Hematopoietic multipotent progenitor cell (in vitro differentiated cells): ENCODE data around the gene RPL19. TPM values are rescaled to one million over a fixed set of nuclear protein-coding genes. Genes with fewer than 3 reads are reported as not detected.
A peak's percentile ranks its signal among the peaks of the same experiment; 100 is the strongest.

Experiments used
- DNase-seq, 3 donors: peaks; one replicate each; pipeline ENCODE4 v3.0.0-alpha.2; 2011 to 2015; ENCODE audit warnings: low read depth in 2 of 3, low spot score in 2 of 3
- total RNA-seq: library from RNA; depleted of rRNA; stranded (reverse); fragments of >200 nt; gene quantifications from one replicate; pipeline ENCODE4 v1.2.3, GENCODE V29; 2012

Gene RPL19
- total RNA-seq, 1 donor = 3,460 TPM

DNA sequence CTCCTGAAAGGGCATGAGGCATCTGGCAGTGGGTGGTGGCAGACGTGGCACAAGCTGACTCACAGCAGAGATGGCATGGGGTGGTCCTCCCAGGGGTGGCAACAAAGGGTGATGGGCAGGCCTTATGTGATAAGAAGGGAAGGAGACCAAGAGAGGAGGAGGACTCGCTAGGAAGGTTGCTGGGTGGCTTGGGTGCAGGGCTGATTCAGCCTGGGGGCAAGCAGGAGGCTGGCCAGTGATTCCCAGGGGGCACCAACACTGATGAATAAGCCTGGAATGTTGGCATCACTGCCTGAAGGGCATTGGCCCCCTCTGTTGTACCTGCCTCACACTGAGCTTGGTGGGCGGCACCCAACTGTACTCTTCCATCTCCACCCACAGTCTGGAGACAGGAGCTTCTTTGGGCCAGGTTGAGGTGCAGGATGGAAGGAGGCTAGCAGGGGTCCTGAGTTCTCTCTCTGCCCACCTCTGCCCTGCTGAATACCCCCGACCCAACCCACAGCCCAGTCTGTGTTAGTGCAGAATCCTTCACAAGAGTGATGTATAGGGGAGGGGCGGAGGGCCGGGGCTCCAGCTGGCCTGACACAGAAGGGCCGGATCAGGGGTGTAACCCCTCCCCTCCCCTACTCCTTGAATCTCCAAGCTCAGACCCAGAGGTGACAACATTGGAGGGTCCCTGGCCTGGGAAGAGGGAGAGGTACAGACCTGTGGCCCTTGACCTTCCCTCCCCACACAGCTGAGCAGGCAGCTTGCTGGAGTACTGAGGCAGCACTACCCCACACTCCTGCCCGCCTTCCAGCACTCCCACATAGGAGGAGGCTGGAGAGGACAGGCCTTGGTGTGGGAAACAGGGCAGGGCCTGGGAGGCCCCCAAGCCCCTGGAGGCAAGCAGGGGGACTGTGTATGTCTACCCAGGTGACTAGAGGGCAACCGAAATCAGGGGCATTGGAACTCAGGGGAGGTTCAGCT is 23.1 kb downstream of the RPL19 start:
- no peak for DNase-seq

DNA sequence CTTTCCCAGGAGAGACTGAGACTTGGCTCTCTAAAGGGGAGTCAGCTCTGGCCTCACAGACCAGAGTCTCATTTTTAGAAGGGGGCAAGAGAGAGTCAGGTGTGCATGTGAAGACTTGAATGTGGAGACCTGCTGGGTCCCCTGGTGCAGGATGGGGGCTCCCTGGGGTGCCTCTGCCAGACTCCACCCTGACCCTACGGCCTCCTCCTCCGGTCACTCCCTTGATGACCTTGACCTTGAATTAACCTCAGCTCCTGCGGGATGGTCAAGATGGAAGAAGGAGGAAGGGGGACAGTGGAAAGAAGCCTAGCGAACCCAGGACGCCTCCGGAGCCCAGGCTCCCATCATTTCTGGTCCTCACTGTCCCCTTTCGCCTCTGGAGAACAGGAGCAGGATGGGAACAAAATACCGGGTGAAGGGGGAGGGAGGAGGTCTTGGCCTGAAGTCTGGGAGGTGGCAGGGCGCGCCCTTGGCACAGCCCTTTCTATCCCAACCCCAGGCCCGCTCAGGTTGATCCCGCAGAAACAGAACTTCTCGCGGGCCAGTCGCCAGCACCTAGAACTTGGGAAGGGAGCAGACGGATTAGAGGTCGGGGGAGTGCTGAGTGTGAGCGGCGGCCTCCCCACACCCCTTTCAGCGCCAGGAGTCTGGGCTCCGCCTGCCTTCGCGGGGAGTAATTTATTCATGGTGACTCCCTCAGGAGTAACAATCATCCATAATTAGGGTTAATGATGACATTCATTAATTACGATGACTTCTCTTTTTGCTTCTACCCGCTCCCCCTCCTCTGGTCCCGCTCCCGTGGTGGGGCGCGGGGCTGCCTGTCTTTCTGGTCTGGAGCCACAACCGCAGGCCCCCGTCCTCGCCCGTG is 24.1 kb downstream of the RPL19 start:
- DNase-seq = no peak

DNA sequence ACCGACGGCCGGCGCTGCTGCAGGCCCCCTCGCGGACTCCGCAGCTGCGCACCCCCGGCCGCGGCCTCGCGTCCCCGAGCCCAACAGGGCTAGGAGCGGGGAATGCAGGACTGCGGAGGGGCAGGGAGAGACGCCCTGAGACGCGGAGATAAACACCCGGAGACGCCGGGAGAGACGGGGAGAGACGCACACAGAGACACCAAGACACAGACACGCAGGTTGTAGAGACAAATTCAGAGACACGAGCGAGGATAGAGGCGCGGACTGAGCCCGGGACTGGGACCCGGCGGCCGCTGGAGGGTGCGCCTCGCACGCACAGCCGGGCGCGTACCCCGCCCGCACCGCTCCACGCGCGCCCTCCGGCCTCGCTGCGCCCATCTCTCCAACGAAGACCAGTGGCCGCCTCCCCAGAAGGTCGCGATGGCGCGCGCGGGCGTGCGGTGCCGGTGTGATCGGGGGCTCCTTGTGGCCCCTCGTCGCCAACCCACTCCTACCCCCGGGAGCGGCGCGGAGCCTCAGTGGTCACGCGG is 24.8 kb downstream of the RPL19 start:
- no peak for DNase-seq

DNA sequence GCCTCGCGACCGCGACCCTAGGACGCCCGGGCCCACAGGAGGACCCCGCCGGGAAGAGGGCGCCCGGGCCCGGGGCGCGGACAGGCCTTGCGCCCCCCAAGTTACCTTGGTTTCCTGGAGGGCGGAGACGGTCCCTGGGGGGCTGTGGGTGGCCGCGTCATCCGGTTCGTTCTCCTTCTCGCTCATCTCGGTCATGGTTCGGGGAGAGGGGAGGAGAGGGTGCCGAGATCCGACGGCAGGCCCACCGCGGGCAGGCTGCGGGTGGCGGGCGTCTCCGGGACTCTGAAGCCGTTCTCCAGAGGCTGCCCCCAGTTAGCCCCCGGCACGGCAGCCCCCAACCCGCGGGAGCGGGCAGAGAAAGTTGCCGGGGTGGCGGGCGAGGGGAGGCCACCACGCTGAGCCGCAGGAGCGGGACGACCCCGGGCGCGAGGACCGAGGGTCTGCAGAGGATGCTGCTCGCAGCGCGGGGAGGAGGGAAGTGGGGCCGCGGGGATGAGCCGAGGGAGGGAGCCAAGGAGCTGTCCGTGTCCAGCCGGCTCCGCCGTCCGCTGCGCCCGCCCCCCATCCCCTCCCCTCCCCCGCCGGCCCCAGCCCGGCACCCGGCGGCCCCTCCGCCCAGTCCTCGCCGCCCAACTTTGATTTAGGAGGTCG is 25.4 kb downstream of the RPL19 start, which contains the start of gene STAC2:
TSS of gene STAC2 (minus strand) at position 638 of the 651 bp plus-strand sequence. CDS start at position 195, 443 bp downstream.
- no peak for DNase-seq

DNA sequence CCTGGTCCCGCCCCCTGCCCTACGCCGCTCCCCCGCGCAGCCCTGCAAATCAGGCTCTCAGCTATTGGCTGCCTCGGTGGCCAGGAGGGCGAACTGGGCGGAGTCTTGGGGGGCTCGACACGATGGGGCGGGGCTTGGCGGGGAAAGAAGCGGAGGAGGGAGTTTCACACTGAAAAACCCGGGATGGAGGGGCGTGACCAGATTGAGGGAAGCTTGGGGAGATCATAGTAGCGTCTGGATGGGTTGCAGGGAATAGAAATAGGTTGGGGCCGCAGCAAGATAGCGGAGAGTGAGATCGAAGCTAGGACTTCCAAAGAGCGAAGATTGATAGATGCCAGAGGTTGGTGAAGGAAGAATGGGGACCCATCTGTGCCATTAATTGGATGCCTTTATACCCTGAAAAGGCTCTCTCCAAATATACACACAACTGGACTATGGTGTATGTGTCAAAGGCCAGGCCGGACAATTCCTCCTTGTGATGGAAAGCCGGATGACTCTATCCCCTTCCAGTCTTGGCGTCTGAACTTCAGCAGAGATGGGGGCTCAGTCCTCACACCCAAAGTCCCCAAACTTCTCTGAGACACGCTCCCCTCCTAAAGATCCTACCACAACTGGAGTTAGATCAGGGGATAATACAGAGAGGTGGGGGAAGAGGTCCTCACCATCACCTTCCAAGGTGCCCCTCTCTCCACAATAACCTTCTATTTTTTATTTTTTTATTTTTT is 26.0 kb downstream of the RPL19 start:
- peak in 1 of 3 donors; percentile 59 for DNase-seq

DNA sequence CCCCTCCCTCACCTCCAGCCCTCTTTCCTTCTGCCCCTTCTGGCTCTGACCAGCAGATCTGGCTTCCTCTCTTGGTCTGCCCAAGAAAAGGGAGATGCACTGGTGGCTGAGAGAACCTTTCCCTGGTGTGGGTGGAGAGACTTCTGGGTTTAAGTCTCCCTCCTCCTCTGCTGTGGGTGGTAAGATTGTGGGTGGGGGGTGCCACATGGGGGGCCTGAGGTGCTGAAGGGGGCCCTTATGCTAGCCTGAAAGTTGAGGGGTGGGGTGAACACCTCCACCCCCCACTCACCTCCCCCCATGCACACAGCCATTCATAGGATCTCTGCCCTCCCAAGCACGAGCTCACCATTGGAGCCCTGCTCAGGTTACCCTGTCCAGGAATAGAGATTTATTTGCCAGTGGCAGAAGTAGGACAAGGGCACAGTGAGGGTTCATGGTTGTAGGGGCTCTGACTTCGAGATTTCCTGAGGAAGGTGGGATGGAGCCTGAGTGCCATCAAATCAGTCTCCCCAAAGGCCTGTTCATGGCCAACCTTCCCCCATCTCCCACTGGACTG is 27.4 kb downstream of the RPL19 start:
- DNase-seq = no peak

DNA sequence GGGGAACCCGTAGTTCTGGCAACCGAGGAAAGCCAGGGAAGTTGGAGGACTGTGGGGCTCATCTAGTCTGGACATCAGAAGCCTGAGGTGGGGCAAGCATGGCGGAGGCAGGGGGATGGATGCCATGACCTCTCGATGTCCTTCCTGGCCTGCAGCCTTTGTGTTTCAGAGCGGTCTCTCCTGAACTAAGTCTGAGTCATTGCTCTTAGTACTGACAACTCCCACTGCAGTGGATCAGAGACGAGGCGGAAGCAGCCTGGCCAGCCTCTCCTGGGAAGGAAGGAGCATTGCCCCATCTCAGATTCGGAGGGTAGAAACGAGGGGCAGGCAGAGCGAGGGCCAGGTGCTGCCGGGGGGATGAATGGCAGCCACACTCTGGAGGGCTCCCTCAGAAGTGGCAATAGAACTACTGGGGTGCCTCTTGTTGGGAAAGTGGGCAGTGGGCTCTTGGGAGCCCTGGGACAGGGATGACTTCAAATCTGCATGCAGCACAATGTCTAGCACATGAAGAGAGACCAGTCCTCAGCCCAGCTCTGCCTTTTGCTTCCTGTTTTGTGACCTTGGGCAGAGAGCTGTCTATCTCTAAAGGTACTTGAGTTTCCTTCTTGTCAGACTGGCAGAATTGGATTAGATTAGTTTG is 29.3 kb downstream of the RPL19 start:
- no peak for DNase-seq

DNA sequence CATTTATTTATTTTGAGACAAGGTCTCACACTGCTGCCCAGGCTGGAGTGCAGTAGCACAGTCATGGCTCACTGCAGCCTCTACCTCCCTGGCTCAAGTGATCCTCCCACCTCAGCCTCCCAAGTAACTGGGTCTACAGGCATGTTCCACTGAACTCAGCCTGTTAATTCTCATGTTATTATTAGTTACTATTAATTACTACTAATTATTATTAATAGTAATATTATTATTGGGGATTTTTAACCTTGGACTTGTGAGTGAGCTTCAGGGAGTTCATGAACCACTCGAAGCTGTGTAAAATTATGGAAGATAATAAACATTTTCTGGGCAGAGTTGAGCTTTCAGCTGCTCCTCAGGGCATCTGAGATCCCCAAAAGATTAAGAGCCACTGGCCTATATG is 30.3 kb downstream of the RPL19 start:
- no peak for DNase-seq

DNA sequence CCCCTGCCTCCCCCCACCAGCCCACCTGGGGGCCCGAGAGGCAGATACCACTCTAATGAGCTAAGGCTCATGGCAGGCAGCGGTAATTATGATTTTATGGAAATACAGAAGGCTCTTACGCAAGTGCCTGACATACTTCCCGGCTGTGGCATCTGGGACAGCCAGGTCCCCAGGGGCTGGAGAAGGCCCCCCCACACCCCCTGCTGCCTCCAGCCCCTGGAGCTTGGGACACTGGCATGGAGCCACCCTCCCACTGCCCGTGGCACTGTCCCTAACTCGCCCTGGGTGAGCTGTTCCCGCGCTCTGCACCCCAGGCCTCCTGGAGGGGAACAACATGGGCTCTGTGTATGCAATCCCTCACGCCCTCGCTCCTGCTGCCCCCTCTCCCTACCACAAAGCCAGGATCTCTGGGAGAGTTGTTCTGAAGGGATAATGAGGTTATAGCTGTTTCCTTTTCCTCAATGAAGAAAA is 31.0 kb downstream of the RPL19 start:
- no peak for DNase-seq

DNA sequence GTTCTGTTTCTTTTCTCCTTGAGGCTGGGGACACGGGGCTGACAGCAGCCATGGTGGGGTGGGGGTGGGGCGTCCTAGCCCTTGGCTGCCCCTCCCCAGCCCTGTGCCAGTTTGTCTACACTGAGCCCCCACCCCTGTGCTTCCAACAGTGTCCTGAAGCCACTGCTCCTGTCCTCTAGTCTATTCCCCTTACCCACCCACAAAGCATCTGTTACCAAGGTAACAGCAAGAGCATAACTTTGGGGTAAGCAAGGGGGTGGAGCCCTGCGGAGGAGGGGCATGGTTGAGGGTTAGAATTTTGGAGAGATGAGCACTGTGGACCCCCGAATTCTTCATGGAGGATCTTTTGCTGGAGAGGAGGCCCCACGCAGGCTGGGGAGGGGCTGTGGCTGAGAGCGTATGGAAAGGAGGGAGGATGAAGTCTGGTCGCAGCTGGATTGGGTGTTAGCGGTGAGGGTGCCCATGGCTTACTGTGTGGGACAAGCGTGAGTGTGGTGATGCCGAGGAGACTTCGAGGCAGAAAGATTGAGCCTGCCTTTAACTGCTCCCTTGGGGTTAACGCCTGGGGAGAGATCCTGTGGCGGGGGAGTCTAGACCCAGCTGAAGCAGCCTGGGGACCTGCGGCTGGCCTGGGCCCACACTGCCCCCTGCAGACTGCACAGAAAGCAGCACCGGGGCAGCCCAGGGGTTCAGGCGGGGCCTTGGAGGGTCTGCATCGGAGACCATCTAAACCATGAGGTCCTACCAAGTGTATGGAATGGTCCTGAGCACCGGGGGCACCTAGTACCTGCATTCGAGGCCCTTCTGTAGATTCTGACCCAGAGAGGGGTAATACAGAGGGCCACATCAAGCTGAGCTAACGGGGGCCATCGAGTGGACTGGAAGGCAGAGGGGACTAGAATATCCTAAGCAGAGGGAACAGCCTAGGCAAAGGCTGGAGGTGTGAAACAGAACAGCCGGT is 31.8 kb downstream of the RPL19 start:
- peak in 2 of 3 donors; percentile 53 to 70 for DNase-seq

DNA sequence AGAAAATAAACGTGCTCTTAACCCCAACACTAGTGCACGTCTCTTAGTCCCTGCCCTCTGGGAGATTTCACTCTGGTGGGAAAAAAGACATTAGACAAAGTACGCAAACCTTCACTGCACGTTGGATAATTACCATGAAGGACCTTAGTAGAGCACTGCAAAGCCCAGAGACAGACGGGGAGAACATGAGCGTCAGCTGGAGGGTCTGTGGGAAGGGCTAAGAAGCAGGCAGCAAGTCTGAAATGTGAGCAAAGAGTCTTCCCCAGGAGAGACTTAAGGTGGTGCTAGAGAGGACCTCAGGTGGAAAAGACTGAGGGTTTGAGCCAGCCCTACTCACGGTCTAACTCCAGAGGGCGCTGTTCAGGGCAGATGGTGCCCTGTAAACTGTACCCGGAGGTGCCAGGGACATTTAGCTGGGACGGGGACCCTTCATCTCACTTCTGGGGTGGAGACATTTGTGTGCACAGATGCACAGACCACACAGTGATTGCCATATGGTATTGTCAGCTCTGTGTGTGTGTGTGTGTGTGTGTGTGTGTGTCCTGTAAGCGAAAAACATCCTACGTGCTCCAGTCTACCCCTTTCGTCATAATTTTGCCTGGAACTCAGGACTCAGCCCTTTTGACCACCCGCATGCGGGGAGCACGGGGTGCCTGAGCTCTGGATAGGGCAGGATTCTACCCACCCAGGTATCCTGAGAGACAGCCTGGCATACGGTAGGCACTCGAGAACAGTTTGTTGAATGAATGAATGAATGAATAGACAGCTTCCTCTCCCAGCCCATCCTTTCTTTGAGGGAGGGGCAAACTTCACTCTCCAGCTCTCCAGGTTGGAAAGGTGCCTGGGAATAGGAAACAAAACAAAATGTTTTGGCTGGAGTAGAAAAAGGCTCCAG is 35.7 kb downstream of the RPL19 start:
- peak in 2 of 3 donors; percentile 79 to 87 for DNase-seq

DNA sequence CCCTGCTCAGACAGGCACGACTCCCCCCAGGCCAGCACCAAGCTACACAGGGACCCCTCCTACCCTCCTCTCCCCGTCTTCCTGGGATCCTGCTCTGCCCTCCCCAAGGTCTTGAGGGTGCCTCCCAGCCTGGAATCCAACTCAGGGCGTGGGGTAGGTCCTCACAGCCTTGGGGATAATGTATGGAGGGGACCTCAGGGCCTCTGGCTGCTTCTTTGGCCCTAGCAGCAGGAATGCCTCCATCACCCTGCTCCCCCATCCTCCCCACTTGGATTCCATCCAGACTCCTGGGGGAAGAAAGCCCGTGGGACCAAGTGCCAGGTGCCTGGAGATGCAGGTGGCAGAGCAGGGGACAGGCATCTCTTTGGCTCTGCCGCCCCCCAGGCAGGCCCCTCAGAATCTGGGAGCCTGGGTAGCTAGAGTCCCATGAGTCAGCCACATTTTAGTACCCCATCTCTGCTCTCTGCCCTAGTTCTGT is 36.4 kb downstream of the RPL19 start:
- DNase-seq = no peak

DNA sequence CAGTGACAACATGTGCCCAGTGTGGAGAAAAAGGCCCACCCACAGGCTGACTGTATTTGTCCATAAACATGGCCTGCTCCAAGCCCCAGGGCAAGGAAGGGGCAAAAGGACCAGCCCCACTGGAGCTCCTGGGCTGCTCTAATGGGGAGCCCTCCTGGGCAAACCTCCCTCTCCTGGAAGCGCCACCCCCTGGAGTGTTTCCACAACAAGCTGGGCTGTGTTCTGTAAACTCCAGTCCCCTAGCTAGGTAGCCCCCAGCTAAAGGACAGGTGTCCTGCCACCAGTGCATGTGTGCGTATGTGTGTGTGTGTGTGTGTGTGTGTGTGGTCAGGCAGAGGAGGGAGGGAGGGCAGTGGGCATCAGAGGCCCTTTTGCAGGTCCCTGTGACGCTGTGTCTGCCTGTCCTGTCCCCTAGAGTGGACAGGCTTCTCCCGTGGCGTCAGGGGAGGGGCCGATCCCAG is 36.9 kb downstream of the RPL19 start:
- DNase-seq = no peak

DNA sequence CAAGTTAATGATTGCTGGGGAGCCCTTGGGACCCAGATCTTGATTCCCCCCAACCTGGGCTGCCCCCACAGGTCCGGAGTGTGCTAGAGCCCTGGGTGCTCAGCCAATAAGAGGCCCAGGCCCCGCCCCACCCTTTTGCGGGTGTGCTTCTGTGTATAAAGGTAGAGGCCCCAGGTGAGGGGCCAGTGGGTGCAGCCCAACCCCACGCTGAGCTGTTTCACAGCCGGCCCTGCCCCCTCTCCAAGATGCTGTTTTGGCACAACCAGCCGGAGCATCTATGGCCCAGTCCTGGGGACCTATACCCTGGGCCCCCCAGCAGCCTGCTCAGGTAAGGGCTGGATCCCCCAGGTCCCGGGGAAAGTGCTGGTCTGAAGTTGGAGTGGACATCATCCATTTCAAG is 37.5 kb downstream of the RPL19 start:
- no peak for DNase-seq

DNA sequence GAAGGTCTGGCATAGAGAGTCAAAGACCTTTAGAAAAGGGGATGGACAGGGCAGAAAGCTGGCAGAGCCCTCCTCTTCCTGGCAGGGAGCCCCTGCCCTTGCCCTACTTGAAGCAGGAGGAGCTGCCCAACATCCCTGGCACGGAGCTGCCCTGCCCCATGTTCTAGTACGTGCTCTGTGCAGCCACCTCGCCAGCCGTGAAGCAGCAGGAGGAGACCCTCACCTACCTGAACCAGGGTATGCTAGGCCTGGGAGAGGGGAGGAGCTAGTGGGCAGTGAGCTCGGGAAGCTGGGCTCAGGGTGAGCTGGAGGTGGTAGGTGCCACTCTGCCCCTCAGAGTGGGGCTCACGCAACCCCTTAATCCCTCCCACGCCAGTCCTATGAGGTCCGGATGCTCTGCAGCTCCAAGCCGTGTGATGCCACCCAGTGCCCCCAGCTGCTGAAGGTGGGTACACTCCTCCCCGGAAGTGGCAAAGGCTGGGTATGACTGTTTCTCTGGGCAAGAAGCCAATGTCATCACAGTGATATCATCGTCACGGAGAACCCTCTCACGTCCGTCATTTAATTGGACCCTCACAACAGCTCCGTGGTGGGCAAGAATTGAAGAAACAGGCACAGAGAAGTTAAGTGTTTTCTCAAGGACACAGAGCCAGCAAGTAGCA is 38.4 kb downstream of the RPL19 start:
- DNase-seq = peak; percentile 55 to 84 (median 75)
